ENCODE data around the gene ATP13A3. TPM values are rescaled to one million over a fixed set of nuclear protein-coding genes. Genes with fewer than 3 reads are reported as not detected.

The ATP13A3 gene
- total and polyA plus RNA-seq, 2 donors (not counting 1 experiment from before 2014, with no cell fraction given): 222 to 285 TPM

- Histone ChIP-seq H3K9me3 (ENCODE audit: control insufficient read depth, insufficient read depth, low read depth, low read length) (no peaks in the 10 kb centered on the region), H3K27me3 (ENCODE audit: control insufficient read depth, insufficient read depth, low read length) (no peaks in the 10 kb centered on the region), H2AFZ (ENCODE audit: low read length) (no peak overlapping the region), H3K79me2 (ENCODE audit: control insufficient read depth, insufficient read depth, low read length) (peaks cover 2% of the 10 kb centered on the region), H3K4me2 (ENCODE audit: extremely low read depth, insufficient read depth, low read length) (no peak overlapping the region), H4K20me1 (ENCODE audit: control insufficient read depth, extremely low read depth, insufficient read depth, low read length) (no peaks in the 10 kb centered on the region), H3K4me3 (replicated peaks in 1 of 4; ENCODE audit: control extremely low read depth in 1 of 4, insufficient read depth in 1 of 4, low read depth in 3 of 4, low read length in 4 of 4) (no peak overlapping the region), H3K27ac (ENCODE audit: insufficient read depth, low read length) (no peak overlapping the region), H3K4me1 (ENCODE audit: control insufficient read depth, extremely low read depth, insufficient read depth, low read length) (peaks cover 3% of the 10 kb centered on the region), H3K9ac (ENCODE audit: insufficient read depth, low read length) (no peak overlapping the region), H3K36me3 (ENCODE audit: control insufficient read depth, insufficient read depth, low read length) (peaks cover 9% of the 10 kb centered on the region)
- no peak for TF ChIP-seq EZH2 (IDR thresholded peaks at IDR 0.05; ENCODE audit: low read length, missing control alignments)
- TF ChIP-seq, protein P1, sequence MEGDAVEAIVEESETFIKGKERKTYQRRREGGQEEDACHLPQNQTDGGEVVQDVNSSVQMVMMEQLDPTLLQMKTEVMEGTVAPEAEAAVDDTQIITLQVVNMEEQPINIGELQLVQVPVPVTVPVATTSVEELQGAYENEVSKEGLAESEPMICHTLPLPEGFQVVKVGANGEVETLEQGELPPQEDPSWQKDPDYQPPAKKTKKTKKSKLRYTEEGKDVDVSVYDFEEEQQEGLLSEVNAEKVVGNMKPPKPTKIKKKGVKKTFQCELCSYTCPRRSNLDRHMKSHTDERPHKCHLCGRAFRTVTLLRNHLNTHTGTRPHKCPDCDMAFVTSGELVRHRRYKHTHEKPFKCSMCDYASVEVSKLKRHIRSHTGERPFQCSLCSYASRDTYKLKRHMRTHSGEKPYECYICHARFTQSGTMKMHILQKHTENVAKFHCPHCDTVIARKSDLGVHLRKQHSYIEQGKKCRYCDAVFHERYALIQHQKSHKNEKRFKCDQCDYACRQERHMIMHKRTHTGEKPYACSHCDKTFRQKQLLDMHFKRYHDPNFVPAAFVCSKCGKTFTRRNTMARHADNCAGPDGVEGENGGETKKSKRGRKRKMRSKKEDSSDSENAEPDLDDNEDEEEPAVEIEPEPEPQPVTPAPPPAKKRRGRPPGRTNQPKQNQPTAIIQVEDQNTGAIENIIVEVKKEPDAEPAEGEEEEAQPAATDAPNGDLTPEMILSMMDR (conservative IDR thresholded peaks at IDR 0.05 in 1 of 2, IDR thresholded peaks at IDR 0.05 in 1 of 2; ENCODE audit: low read depth in 1 of 2, low read length in 2 of 2): no peak
- DNase-seq (ENCODE audit: low read depth in 2 of 2): no peak
Measured at GRCh38 chr3:194418671-194419070, 68.1 kb downstream of the ATP13A3 start.

- TF ChIP-seq, protein P1 (conservative IDR thresholded peaks at IDR 0.05 in 1 of 2, IDR thresholded peaks at IDR 0.05 in 1 of 2; ENCODE audit: low read depth in 1 of 2, low read length in 2 of 2): no peak
- TF ChIP-seq EZH2 (IDR thresholded peaks at IDR 0.05; ENCODE audit: low read length, missing control alignments): no peak
- H3K9ac ChIP-seq (ENCODE audit: insufficient read depth, low read length): no peak overlapping the region
- peak; percentile 64 to 68 for DNase-seq (ENCODE audit: low read depth in 2 of 2)
- no peaks in the 10 kb centered on the region for H3K27me3 ChIP-seq (ENCODE audit: control insufficient read depth, insufficient read depth, low read length)
- no peak overlapping the region for H3K4me3 ChIP-seq (replicated peaks in 1 of 4; ENCODE audit: control extremely low read depth in 1 of 4, insufficient read depth in 1 of 4, low read depth in 3 of 4, low read length in 4 of 4)
- no peak overlapping the region for H2AFZ ChIP-seq (ENCODE audit: low read length)
- no peaks in the 10 kb centered on the region for H4K20me1 ChIP-seq (ENCODE audit: control insufficient read depth, extremely low read depth, insufficient read depth, low read length)
- H3K36me3 ChIP-seq (ENCODE audit: control insufficient read depth, insufficient read depth, low read length): peaks cover 6% of the 10 kb centered on the region
- no peaks in the 10 kb centered on the region for H3K79me2 ChIP-seq (ENCODE audit: control insufficient read depth, insufficient read depth, low read length)
- no peaks in the 10 kb centered on the region for H3K4me1 ChIP-seq (ENCODE audit: control insufficient read depth, extremely low read depth, insufficient read depth, low read length)
- no peak overlapping the region for H3K4me2 ChIP-seq (ENCODE audit: extremely low read depth, insufficient read depth, low read length)
- no peak overlapping the region for H3K27ac ChIP-seq (ENCODE audit: insufficient read depth, low read length)
- no peaks in the 10 kb centered on the region for H3K9me3 ChIP-seq (ENCODE audit: control insufficient read depth, insufficient read depth, low read depth, low read length)
Measured at GRCh38 chr3:194407423-194407822, 79.4 kb downstream of the ATP13A3 start.

DNA sequence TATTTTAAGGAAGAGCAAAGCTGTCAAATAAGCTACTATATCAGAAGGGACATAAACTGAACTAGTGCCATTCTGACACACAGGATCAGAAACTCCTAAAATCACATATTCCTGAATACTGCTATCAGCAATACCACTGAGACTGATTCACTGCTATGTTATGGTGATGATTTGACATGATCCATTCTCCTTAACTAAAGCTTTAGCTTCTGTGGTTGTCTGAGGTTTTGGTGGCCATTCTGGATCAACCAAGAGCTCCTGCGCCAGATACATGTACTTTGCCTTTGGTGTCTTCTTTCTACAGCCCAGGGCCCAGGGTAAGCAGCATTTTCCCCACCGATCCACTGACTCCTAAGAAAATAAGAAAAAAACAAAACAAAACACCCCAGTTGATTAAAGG lies 81.0 kb downstream of the ATP13A3 start:
- Histone ChIP-seq H3K27ac (ENCODE audit: insufficient read depth, low read length) (no peak overlapping the region), H3K4me1 (ENCODE audit: control insufficient read depth, extremely low read depth, insufficient read depth, low read length) (no peaks in the 10 kb centered on the region), H2AFZ (ENCODE audit: low read length) (no peak overlapping the region), H3K4me3 (replicated peaks in 1 of 4; ENCODE audit: control extremely low read depth in 1 of 4, insufficient read depth in 1 of 4, low read depth in 3 of 4, low read length in 4 of 4) (no peak overlapping the region), H3K27me3 (ENCODE audit: control insufficient read depth, insufficient read depth, low read length) (no peaks in the 10 kb centered on the region), H3K79me2 (ENCODE audit: control insufficient read depth, insufficient read depth, low read length) (no peaks in the 10 kb centered on the region), H3K4me2 (ENCODE audit: extremely low read depth, insufficient read depth, low read length) (no peak overlapping the region), H4K20me1 (ENCODE audit: control insufficient read depth, extremely low read depth, insufficient read depth, low read length) (no peaks in the 10 kb centered on the region), H3K9me3 (ENCODE audit: control insufficient read depth, insufficient read depth, low read depth, low read length) (no peaks in the 10 kb centered on the region), H3K9ac (ENCODE audit: insufficient read depth, low read length) (no peak overlapping the region), H3K36me3 (ENCODE audit: control insufficient read depth, insufficient read depth, low read length) (peaks cover 4% of the 10 kb centered on the region)
- peak in 1 of 2 donors; percentile 43 for DNase-seq (ENCODE audit: low read depth in 2 of 2)
- TF ChIP-seq EZH2 (IDR thresholded peaks at IDR 0.05; ENCODE audit: low read length, missing control alignments): no peak
- TF ChIP-seq, protein P1 (conservative IDR thresholded peaks at IDR 0.05 in 1 of 2, IDR thresholded peaks at IDR 0.05 in 1 of 2; ENCODE audit: low read depth in 1 of 2, low read length in 2 of 2): no peak
